ENCODE measurements around the gene DDIT3.

Gene DDIT3

DNA sequence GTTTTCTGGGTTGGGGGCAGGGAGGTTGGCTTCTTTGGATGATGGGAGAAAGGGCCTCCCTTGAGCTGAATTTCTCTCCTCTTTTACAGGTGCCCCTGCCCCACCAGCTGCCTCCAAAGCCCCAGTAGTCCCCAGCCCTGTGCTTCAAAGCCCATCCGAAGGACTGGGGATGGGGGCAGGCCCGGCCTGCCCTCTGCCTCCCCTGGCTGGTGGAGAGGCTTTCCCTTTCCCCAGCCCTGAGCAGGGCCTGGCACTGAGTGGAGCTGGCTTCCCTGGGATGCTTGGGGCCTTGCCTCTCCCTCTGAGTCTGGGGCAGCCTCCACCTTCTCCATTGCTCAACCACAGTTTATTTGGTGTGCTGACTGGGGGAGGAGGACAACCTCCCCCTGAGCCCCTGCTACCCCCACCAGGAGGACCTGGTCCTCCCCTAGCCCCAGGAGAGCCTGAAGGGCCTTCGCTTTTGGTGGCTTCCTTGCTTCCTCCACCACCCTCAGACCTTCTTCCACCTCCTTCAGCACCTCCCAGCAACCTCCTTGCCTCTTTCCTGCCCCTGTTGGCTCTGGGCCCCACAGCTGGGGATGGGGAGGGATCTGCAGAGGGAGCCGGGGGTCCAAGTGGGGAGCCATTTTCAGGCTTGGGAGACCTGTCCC is 6.3 kb upstream of the DDIT3 start:
- no peak for DNase-seq (ENCODE audit: low spot score)
- Histone ChIP-seq H3K27ac (no peak overlapping the region), H3K4me3 (no peak overlapping the region)
- TF ChIP-seq, protein P1, sequence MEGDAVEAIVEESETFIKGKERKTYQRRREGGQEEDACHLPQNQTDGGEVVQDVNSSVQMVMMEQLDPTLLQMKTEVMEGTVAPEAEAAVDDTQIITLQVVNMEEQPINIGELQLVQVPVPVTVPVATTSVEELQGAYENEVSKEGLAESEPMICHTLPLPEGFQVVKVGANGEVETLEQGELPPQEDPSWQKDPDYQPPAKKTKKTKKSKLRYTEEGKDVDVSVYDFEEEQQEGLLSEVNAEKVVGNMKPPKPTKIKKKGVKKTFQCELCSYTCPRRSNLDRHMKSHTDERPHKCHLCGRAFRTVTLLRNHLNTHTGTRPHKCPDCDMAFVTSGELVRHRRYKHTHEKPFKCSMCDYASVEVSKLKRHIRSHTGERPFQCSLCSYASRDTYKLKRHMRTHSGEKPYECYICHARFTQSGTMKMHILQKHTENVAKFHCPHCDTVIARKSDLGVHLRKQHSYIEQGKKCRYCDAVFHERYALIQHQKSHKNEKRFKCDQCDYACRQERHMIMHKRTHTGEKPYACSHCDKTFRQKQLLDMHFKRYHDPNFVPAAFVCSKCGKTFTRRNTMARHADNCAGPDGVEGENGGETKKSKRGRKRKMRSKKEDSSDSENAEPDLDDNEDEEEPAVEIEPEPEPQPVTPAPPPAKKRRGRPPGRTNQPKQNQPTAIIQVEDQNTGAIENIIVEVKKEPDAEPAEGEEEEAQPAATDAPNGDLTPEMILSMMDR (IDR thresholded peaks at IDR 0.05): no peak

GRCh38 chr12:57525615-57526383 is 5.5 kb upstream of the DDIT3 start:
- H3K27ac ChIP-seq: no peak overlapping the region
- H3K4me3 ChIP-seq: no peak overlapping the region
- TF ChIP-seq, protein P1 (IDR thresholded peaks at IDR 0.05): no peak
- DNase-seq (ENCODE audit: low spot score): no peak

GRCh38 chr12:57524814-57525614 is 4.7 kb upstream of the DDIT3 start:
- Histone ChIP-seq H3K27ac (no peak overlapping the region), H3K4me3 (peak overlapping the region; percentile 97)
- DNase-seq (ENCODE audit: low spot score): no peak
- TF ChIP-seq, protein P1 (IDR thresholded peaks at IDR 0.05): no peak

DNA sequence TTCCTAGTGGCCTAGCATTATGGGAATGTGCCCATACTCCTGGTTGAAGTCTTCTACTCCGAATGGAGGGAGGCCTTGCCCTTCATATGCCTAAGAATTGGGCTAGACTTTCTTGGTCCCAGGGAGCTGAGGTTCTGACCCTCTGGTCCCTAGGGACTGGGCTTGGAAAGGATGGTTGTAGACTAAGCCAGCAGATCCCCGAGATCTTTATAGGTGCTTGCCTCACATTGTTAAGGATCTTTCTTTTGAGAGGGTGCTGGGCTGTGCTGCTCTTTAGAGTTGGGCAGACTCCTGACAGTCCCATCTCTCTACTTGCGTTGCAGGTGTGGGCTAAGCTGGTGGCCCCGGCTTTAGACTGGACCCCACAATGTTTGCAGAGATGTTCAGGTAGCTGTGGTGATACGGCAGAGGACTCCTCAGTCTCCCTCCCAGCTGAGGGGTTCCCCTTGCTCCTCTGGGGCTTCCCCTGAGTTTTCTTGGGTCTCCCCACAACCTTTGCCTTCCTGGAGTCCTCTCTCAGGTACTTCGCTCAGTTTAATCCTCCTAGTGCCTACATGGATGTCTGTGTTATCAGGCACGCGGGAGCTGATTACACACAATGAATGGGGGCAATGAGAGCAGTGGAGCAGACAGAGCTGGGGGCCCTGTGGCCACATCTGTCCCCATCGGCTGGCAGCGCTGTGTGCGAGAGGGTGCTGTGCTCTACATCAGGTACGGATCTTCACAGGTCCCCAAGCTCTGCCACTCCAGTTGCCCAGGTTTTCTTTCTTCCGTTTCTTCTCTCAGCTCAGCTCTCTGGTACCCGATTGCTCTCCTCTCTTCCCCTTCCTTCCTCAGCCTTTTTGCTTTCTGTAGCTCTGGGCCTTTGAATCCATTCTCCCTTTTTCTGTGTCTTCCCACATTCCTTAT is 3.6 kb upstream of the DDIT3 start:
- no peak for DNase-seq (ENCODE audit: low spot score)
- H3K4me3 ChIP-seq: peak overlapping the region; percentile 97
- TF ChIP-seq, protein P1 (IDR thresholded peaks at IDR 0.05): no peak
- peak overlapping the region; percentile 98 to 99 for H3K27ac ChIP-seq

GRCh38 chr12:57522887-57523705 is 2.8 kb upstream of the DDIT3 start:
- DNase-seq (ENCODE audit: low spot score): peak; percentile 86
- Histone ChIP-seq H3K4me3 (peak overlapping the region; percentile 97), H3K27ac (peak overlapping the region; percentile 98 to 99)
- TF ChIP-seq, protein P1 (IDR thresholded peaks at IDR 0.05): no peak

All from coronary artery (tissue), 2 donors.